AG10803 (cell line): ENCODE results near the gene ELL.

Experiments
- DNase-seq: peaks from one replicate; pipeline ENCODE4 v3.0.0; 2010; ENCODE audit warnings: low read depth
- H3K4me3 ChIP-seq: 2 replicates; pipeline ENCODE4 v1.5.1; 2011; ENCODE audit warnings: mild to moderate bottlenecking, low read length, control low read depth
- TF ChIP-seq, protein P1 (sequence below): conservative IDR thresholded peaks from 2 replicates; pipeline ENCODE4 v1.5.1; 2011; ENCODE audit warnings: mild to moderate bottlenecking, low read length, control low read depth, inconsistent platforms

ELL gene

DNA sequence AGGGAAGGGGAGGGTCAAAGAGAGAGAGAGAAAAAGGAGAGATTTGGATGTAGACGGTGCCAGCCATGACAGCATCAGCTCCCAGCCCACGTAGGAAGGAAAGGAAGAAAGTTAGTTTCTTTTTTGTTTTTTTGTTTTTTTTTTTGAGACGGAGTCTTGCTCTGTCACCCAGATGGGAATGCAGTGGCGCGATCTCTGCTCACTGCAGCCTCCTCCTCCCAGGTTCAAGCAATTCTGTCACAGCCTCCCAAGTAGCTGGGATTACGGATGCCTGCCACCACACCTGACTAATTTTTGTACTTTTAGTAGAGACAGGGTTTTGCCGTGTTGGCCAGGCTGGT, 27.6 kb downstream of the ELL start:
- no peak overlapping the region for H3K4me3 ChIP-seq
- peak; percentile 58 for DNase-seq
- TF ChIP-seq, protein P1, sequence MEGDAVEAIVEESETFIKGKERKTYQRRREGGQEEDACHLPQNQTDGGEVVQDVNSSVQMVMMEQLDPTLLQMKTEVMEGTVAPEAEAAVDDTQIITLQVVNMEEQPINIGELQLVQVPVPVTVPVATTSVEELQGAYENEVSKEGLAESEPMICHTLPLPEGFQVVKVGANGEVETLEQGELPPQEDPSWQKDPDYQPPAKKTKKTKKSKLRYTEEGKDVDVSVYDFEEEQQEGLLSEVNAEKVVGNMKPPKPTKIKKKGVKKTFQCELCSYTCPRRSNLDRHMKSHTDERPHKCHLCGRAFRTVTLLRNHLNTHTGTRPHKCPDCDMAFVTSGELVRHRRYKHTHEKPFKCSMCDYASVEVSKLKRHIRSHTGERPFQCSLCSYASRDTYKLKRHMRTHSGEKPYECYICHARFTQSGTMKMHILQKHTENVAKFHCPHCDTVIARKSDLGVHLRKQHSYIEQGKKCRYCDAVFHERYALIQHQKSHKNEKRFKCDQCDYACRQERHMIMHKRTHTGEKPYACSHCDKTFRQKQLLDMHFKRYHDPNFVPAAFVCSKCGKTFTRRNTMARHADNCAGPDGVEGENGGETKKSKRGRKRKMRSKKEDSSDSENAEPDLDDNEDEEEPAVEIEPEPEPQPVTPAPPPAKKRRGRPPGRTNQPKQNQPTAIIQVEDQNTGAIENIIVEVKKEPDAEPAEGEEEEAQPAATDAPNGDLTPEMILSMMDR = no peak

DNA sequence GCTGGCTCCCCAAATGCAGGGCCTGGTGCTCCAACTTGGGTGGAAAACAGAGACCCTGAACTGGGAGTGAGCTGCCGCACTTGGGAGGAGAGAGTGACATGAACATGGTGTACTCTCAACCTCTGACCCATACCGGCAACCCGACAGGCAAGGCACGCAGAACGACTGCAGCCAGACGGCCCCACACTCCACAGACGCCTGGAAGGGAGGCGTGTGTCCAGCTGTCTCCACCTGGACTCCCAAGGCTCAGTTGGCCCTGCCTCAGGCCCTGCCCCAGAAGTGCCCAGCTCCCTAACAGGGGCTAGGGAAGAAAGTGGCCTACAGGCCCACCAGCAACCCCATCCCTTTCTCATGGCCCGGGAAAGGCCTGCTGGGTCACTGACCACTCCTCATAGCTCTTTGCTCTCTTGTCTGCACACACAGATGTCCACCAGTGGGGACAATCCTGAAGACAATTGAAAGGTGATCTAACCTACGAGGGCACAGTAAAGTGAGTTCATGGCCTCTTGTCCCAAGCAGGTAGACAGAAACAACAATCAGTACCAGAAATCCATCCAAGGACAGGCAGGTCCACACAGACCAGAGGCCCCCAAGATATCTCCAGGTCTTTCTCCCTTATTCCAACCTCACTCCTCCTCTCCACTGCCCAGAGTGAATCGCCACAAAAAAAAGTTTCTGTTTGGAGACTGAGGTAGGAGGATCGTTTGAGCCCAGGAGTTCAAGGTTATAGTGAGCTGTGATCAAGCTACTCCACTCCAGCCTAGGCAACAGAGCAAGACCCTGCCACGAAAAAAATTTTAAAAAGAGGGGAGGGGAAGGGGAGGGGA, 28.2 kb downstream of the ELL start:
- TF ChIP-seq, protein P1 = no peak

DNA sequence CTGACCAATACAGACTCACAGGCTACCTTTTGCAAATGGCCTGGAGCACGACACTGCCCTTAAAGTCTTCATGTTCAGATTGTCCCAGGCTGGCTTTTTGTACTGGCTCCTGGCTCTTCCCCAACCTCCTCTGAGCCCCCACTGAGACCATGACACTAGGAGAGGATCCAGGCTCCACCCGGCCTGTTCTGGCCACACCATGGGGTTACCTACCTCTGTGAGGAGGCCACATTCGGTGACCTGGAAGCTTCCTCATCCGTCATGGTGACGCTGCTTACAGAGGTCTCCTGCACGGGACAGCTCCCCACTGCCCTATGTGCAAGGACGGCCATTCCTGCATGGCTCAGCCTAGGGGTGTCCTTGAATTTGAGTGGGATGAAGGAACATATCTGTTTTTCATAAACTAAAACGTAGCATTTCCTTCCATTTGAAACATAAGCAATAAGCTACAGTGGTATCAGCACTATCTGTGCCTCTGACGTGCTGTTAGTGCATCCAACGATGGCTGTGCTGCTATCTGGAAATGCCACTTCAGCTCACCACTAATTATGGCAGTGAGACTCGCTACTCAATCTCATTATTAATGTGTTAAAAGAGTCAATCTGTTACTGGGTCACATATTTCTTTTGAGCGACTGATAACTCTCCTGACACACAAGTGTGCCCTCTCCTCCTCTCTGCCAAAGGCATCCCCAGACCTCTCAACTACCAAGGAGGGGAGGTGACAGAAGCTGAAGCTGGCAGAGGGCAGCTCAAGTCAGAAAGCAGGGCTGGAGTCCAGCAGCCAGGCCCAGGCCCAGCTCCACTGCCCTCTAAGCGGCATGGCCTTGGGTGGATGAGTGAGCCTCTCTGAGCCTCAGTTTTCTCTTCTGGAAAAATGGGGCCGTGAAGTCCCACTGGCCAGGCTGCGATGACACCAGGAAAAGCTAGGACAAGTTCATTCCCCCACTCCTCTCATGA, 29.6 kb downstream of the ELL start:
- no peak overlapping the region for H3K4me3 ChIP-seq
- DNase-seq = no peak
- TF ChIP-seq, protein P1 = no peak

More for the DNA sequence above, 28.2 kb downstream of the ELL start:
- H3K4me3 ChIP-seq = no peak overlapping the region
- no peak for DNase-seq

DNA sequence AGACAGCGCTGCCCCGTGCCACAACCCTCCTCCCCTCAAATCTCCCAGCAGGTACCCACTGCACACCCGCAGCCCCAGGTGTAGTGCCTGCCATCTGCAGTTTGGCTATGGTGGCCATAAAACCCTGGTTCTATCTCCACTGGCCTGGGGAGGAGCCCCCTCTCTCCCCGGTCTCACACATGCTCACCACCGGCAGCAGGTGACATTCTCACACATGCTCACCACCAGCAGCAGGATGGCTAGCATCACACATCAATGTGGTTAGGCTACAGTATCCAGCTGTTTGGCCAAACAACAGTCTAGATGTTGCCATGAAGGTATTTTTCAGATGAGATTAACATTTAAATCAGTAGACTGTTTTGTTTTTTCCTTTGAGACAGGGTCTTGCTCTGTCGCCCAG, 31.1 kb downstream of the ELL start:
- TF ChIP-seq, protein P1 = no peak
- H3K4me3 ChIP-seq = no peak overlapping the region
- no peak for DNase-seq

DNA sequence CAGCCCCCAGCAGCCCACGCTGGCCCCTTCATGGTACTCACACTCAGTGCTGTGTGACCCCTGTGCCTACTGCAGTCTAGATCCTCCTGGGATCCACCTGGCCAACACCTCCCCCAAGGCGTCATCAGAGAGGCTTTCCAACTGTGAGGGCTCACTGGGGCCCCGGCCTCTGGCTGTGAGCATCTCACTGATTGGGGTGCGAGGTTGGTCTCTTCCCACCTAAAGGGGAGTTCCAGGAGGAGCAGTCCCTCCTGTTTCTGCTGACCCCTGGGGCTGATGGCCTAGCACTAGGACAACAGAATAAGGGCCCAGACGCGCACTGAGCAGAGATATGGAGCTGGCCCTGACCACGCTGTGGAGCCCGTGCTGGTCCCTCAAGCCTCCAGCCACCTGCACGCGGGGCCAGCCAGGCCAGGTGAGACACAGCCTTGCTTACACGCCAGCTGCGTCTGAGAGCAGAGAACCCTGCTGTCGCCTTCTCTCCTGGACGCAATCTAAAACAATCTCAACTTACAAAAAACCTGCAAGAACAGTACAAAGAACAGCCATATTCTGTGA, 32.2 kb downstream of the ELL start:
- DNase-seq = no peak
- H3K4me3 ChIP-seq = no peak overlapping the region
- TF ChIP-seq, protein P1 = no peak

DNA sequence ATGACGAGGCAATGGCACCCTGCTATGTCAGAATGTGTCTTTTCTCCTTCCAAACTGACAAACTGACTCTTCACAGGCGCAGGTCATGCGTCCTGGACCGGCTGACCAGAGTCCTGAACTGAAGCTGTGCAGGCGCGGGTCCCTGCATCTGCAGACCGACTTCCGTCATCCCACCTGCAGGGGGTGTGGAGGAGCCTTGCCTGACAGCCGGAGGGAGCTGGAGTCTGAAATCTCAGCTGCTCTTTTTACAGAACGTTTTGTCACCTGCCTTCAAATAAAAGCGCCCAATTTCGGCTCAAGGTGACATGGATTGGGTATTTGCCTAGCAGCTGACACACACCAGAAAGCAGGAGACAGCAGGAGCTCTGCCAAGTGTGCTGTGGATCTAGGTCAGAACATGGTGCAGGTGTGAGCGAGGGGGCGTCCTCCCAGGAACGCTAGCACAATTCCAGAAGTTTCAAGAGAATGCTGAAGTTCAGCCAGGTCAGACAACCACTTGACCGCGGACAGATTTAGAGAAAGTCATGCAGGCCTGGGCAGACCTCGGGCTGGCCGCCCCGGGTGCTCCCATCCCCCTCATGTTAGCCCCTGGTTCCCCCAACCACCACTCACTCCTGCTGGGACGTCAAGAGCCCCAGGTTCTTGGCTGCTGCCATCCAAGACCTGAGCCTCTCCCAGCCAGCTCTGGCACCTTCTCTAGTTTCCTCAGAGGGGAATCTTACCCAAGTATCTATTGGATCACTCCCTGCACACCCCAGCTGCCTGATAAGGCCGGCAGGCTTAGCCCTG, 32.8 kb downstream of the ELL start:
- TF ChIP-seq, protein P1 = peak; percentile 21
- no peak overlapping the region for H3K4me3 ChIP-seq
- no peak for DNase-seq
